ENCODE measurements around the gene SEC23IP.

GRCh38 chr10:119852277-119852676 lies 40.3 kb upstream of the SEC23IP start:
- TF ChIP-seq POLR2A (IDR thresholded peaks at IDR 0.05) (no peak), CTCF (IDR thresholded peaks at IDR 0.05) (no peak)
